Measurements from ENCODE around the gene CDK2. TPM values are rescaled to one million over a fixed set of nuclear protein-coding genes. Genes with fewer than 3 reads are reported as not detected.

CDK2 gene
- total and polyA plus RNA-seq, 2 of the 4 experiments (the other 2 are of a cell fraction): 42.5 to 61.7 TPM

- H2AK9ac ChIP-seq (replicated peaks; ENCODE audit: low read depth, low read length, poor library complexity): no peak overlapping the region
- CTCF ChIA-PET: interaction anchor here (0.7 to 1.1 kb wide), 2 partner anchors 9 to 12 kb away, joined by 3 to 4 read pairs; no protein-coding TSS in a partner anchor
- no peak overlapping the region for H3K18ac ChIP-seq (ENCODE audit: low read depth, low read length)
- no peaks in the 10 kb centered on the region for H3K9me3 ChIP-seq (ENCODE audit: control insufficient read depth, insufficient read depth, low read length)
- no peak overlapping the region for H2BK5ac ChIP-seq (ENCODE audit: low read depth, low read length, poor library complexity, severe bottlenecking)
- H3K4me3 ChIP-seq (ENCODE audit: insufficient read depth, low read depth, low read length): no peak overlapping the region
- H3K36me3 ChIP-seq (ENCODE audit: control insufficient read depth, insufficient read depth, low read length): peaks cover 46% of the 10 kb centered on the region
- no peak overlapping the region for H3K56ac ChIP-seq (ENCODE audit: extremely low read depth, insufficient read depth, low read length)
- ATAC-seq (ENCODE audit: low read depth): no peak
- dilution Hi-C loops (cut with HindIII; ENCODE audit: low sequenced_read_pairs, unreplicated experiment) (no loop called here), intact Hi-C loops (cut with micrococcal nuclease) (no loop called here), in situ Hi-C loops (cut with MboI; ENCODE audit: low sequenced_read_pairs) (no loop called here)
- WGBS, 2 experiments (ENCODE audit: extremely low coverage in 2 of 2, insufficient read length in 1 of 2): 80% methylated on average over 2 of the region's 4 CpGs; no CpG with 5 or more reads in 1 of the 2 experiments
- no peak for DNase-seq
- no peak overlapping the region for H4K91ac ChIP-seq (ENCODE audit: insufficient read depth, low read depth, low read length)
- no peaks in the 10 kb centered on the region for H3K27me3 ChIP-seq (ENCODE audit: control insufficient read depth, insufficient read depth, low read length)
- H3K4me1 ChIP-seq (ENCODE audit: control insufficient read depth, insufficient read depth, low read length): peaks cover 2% of the 10 kb centered on the region; the same call in 1 of the 2 replicates
- H2AFZ ChIP-seq (replicated peaks; ENCODE audit: low read length, poor library complexity): no peak overlapping the region
- no peaks in the 10 kb centered on the region for H3K9me1 ChIP-seq (ENCODE audit: insufficient read depth, low read length)
- H2AK5ac ChIP-seq (ENCODE audit: low read depth, low read length): no peak overlapping the region
- no peak overlapping the region for H3K14ac ChIP-seq (replicated peaks; ENCODE audit: low read depth, low read length)
- H2BK120ac ChIP-seq (ENCODE audit: low read depth, low read length): no peak overlapping the region
- no peak overlapping the region for H3K23ac ChIP-seq (ENCODE audit: low read depth, low read length)
- H3K79me1 ChIP-seq (ENCODE audit: low read depth in 1 of 2, low read length in 2 of 2): peaks cover 22 to 51% of the 10 kb centered on the region in 2 experiments
- no peak overlapping the region for H3K4me2 ChIP-seq (ENCODE audit: low read depth, low read length)
- H4K20me1 ChIP-seq (ENCODE audit: insufficient read depth, low read length): peaks cover 20% of the 10 kb centered on the region; the same call in 1 of the 2 replicates
- H3K4ac ChIP-seq (ENCODE audit: low read depth, low read length): no peak overlapping the region
- H4K8ac ChIP-seq (ENCODE audit: low read depth in 2 of 2, low read length in 2 of 2): no peak overlapping the region
- TF ChIP-seq MAFK (IDR thresholded peaks at IDR 0.05; ENCODE audit: low read depth, low read length) (peak; percentile 74), RCOR1 (IDR thresholded peaks at IDR 0.05; ENCODE audit: insufficient replicate concordance, low read length) (no peak), MAZ (IDR thresholded peaks at IDR 0.05; ENCODE audit: borderline replicate concordance, low read depth, low read length) (no peak), RAD21 (IDR thresholded peaks at IDR 0.05; ENCODE audit: low read length) (no peak)
- H2BK15ac ChIP-seq (ENCODE audit: low read depth, low read length): no peak overlapping the region
- no TSS peak for BruUV-seq (replicated peaks)
- no peak overlapping the region for H4K5ac ChIP-seq (ENCODE audit: low read depth, low read length)
- H2BK20ac ChIP-seq (ENCODE audit: low read depth, low read length): no peak overlapping the region
- H3K27ac ChIP-seq (ENCODE audit: insufficient read depth, low read length): no peak overlapping the region
- no peak overlapping the region for H3K9ac ChIP-seq (ENCODE audit: low read depth, low read length)
- POLR2A ChIA-PET (ENCODE audit: unreplicated experiment): interaction anchor here (0.6 kb wide), 1 partner anchor 13 kb away, joined by 6 read pairs; no protein-coding TSS in a partner anchor
Observed at GRCh38 chr12:55983232-55983842, 16.7 kb downstream of the CDK2 start.
